Hematopoietic multipotent progenitor cell treated with erythropoietin and hydrocortisone succinate and interleukin-3 and kit ligand, for 6 days (in vitro differentiated cells): ENCODE data around the gene AMOTL1.

Source experiments
- DNase-seq: peaks from one replicate; pipeline ENCODE4 v3.0.0-alpha.2; 2015

AMOTL1 gene, protein sequence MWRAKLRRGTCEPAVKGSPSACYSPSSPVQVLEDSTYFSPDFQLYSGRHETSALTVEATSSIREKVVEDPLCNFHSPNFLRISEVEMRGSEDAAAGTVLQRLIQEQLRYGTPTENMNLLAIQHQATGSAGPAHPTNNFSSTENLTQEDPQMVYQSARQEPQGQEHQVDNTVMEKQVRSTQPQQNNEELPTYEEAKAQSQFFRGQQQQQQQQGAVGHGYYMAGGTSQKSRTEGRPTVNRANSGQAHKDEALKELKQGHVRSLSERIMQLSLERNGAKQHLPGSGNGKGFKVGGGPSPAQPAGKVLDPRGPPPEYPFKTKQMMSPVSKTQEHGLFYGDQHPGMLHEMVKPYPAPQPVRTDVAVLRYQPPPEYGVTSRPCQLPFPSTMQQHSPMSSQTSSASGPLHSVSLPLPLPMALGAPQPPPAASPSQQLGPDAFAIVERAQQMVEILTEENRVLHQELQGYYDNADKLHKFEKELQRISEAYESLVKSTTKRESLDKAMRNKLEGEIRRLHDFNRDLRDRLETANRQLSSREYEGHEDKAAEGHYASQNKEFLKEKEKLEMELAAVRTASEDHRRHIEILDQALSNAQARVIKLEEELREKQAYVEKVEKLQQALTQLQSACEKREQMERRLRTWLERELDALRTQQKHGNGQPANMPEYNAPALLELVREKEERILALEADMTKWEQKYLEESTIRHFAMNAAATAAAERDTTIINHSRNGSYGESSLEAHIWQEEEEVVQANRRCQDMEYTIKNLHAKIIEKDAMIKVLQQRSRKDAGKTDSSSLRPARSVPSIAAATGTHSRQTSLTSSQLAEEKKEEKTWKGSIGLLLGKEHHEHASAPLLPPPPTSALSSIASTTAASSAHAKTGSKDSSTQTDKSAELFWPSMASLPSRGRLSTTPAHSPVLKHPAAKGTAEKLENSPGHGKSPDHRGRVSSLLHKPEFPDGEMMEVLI

DNA sequence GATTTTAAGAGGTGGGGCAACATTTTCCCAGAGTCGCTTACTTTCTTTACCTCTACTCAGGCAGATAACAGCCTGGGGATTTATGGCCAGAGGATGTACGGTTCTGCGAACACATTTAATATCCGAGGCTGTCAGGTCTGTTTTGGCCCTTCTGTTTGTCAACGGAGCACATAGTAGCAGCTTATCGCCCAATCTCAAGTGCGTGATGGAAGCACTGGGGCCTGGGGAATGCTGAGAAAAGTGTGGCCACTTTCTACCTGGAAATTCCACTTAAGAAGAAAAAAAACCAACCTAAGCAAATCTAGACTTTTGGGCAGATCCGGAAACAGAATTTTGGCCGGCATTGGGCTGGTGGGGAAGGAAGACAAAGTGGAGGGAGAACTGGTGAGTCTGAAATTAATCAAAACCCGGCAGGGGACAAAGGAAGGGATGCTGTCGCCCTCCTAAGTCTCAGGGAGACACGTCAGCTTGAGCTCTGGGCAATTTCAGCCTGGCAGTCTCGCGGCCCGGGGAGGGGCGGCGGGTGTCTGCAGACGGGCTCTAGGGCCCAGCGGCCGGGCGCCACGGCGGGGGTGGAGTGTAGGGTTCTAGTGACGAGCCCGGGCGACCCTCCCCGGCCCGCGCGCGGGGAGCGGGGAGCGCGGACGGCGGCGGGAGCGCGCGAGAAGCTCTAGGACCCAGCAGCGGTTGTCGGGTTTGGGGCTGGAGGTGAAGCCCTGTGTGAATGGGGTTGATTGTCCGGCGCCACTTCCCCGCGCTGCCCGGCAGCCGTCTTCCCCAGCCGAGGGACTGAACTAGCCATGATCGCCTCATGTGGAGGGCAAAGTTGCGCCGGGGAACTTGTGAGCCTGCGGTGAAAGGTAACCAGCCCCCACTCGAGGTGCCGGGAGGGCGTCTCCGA lies at the start of gene AMOTL1:
Gene AMOTL1, plus strand, starts transcription at position 656 of the 901 bp plus-strand sequence. Its CDS starts 156 bp downstream, at position 812.
- DNase-seq: peak; percentile 91

DNA sequence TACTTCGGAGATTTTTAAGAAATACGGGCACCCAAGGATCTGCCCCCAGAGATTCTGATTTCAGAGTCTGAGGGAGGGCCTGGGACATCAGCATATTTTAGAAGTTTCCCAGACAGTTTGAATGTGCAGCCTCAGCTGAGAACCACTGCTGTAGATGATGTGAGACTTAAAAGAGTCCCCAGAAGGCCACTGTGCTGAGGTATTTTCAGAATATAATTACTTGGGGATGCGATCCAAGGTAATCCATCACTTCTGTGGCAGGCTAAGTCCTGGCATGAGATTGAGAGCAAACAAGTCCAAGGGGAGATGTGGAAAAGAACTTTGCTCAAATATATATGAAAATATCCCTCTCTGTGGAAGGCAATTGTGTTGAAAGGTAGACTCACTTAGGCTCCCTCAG lies 48.3 kb upstream of the AMOTL1 start:
- DNase-seq: no peak

DNA sequence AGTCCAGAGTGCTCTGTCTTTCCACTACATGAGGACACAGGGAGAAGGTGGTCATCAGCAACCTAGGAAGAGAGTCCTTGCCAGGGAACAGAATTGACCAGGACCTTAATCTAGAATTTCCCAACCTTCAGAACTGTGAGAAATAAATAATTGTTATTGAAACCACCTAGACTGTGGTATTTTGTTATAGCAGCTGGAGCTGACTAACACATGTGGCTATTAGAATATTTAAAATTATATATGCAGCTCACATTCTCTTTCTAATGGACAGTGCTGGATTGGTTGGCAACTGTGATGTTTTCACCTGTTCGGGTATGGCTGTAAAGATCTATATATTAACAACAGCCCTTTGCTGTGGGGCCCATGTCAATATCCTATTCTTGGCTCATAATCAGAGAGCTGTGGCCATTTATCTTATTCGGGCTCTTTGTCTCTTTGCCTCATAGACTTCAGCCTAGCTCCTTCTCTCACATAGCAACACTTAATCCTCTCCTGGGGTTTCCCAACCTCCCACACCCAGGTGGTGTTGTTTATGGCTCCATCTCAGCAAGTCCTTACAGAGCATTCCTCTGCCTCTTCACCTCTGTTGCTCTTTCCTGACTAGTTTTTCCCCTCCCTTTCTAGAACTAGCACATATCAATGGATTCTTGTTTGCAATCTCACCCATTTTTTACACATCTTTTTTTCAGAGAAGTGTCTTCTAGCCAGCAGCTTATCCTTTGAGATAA lies 46.4 kb upstream of the AMOTL1 start:
- no peak for DNase-seq

DNA sequence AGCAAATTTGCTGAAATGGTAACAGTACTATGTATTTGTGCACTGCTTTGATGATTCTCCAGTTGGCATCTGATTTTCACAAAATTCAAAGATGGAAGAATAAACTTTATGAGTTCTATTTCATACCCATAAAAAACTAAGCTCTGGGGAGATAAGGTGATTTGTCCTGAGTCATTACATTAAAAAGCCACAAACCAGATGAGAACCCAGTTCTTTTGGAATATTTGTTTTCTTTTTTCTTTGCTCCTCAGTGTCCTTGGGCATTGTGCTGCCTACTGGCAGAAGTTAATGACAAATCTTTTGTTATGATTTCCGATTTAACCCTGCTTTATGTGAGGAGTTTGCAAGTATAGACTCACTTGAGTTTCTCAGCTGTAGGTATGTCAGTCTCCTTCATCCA lies 45.4 kb upstream of the AMOTL1 start:
- no peak for DNase-seq

DNA sequence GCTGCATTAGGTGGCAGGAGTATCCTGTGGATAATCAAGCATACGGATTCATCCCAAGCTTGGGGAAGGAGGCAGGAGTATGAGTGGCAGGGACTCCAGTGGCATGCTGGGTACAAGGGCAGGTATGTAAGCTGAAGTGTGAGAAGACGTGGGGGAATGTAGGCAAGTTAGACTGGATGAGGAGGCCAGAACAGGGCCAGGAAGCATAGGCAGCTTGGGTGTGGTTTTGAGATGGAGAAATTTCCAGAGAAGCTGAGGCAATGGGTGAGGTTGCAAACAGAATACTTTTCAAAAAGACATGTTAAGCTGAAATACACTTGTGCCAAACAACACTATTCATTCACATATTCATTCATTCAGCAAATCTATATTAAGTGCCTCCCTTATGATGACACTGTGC lies 43.1 kb upstream of the AMOTL1 start:
- no peak for DNase-seq

DNA sequence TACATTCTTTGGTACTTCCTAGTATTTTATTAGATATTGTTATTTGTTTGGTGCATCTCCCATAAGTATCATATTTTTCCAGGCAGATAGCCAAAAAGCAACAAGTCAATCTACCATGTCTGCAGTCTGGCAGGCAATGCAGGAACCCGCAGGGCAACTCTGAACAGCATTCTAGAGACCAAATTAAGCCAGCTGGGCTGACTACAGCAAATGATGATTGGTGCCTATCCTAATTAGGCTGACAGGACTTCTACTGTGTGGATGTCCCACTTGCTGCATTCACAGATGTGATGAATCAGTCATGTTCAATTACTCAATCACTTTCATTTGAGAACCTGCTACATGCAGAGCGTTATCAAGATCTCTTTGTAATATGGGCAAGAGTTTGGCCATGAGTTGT lies 40.3 kb upstream of the AMOTL1 start:
- DNase-seq: no peak

DNA sequence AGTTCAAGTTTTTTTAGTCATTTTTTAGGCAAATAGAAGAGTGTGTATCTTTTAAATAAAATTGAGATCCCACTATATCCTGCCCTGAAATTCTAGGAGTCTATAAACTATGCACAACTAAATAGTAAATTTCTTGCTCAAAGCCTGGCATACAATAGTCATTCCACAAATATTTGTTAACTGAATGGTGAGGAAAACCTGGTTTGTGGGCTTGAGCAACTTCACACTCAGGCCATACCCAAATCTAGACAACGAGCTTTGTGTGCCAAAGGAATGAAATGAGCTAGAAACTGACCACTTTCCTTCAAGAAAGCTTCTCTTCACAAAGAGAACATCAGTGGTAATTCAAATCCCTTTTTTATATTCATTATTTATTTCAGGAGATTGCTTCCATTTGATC lies 39.6 kb upstream of the AMOTL1 start:
- DNase-seq: no peak

DNA sequence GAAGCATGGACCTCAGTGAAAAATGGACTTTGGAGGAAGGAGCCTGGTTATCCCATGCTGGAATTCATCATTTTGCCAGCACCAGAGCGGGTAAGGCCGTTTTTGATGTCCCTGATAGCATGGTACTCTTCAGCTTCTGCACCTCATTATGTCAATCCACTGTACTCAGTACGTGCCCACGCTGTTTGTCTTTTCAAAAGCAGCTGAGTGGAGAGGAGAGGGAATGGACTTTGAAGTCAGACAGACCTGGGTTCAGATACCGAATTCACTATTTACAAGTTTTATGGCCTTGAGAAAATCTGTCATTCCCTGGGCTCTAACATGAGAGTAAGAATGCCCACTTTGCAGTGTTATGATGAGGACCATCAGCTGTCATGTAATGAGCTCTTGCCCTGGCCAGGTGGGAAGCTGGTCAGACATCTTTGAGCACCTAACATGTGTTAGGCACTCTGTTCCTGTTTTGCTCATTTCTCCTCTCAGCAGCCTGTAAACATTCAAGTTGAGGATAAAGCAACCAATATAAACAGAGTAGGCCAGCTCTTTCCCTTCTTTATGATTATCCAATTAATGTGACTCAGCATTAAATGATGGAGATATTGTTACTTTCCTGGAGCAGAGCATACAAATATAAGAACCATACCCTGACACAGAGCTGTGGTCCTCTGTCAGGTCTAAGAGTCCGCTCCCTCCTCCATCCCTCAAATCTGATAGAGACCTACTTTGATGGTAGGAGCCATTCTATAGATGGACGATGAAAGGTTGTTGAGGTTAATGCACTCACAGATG lies 39.0 kb upstream of the AMOTL1 start:
- DNase-seq: no peak

DNA sequence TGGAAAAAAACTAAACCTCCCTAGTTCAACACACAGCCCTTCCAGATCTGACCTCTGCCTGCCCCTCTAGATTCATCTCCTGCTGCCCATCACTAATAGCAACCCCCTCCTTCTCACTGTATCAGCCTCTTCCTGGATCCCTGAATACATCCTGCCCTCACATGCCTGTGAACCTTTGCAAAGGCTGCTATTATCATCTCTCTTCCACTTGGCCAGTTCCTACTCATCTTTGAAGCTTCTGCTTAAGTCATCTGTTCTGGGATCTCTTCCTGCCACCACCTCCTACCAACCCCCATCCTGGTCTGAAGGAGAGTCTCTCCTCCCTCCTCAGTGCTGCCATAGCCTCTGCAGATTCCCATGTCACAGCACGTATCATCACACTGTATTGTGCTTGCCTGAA lies 38.0 kb upstream of the AMOTL1 start:
- no peak for DNase-seq

DNA sequence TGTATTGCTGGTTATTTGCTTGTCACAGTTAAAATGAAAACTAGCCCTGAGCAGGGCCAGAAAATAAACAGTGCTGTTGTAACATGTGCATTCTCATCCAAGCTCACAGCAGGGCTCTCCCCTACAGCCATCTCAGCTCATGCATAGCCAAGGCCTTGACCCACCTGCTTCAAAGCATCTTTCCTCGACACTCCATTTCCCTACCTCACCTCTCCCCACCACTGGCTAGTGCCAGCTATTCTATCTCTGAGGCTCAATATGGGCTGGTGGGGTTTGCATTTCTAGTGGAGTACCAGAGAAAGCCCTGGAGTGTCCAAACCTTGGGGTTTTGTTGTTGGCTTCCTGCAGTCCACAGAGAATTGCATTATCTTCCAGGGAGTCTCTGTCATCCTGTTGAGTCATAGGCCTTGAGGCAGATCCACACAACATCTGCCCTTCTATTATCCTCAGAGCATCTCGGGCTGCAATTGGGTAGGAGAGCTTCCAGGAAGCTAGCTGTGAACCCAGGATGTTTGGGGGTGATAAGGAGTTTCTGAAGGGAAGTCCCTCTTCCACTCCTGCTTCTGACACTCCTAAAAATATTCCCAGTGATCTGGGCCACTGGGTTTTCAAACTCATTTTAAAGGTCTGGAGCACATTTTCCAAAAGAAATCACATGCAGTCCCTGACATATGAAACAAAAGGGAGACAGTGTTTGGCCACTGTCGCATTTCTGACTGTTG lies 36.1 kb upstream of the AMOTL1 start:
- no peak for DNase-seq

DNA sequence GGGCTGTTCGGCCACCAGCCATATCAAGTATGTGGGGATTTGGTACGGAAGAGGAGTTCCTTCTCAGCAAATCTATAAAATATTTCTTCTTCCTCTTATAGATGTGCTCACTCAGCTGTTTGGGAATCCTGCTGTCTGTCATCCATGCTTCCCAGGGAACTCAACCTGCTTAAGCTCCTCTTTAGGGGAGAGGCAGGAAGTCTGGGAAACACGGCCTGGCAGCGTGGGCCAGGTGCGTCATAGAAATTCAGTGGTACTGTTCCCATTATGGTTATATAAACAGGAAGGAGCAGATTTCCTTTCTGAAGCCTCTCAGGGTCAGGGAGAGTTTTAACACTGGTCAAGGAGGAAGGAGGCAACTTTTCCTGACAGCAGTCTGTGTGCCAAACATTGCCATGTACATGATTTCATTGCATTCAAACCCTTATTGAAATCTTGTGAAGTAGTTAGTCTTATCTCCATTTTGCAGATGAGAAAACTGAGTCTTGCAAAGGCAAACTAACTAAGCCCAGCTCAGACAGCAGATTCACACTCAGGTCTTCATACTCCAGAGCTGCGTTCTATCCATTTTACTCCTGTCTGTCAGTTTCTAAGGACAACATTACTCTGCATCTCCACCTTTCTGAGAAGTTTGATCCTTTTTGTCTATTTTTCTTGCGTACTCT lies 35.4 kb upstream of the AMOTL1 start:
- DNase-seq: no peak

DNA sequence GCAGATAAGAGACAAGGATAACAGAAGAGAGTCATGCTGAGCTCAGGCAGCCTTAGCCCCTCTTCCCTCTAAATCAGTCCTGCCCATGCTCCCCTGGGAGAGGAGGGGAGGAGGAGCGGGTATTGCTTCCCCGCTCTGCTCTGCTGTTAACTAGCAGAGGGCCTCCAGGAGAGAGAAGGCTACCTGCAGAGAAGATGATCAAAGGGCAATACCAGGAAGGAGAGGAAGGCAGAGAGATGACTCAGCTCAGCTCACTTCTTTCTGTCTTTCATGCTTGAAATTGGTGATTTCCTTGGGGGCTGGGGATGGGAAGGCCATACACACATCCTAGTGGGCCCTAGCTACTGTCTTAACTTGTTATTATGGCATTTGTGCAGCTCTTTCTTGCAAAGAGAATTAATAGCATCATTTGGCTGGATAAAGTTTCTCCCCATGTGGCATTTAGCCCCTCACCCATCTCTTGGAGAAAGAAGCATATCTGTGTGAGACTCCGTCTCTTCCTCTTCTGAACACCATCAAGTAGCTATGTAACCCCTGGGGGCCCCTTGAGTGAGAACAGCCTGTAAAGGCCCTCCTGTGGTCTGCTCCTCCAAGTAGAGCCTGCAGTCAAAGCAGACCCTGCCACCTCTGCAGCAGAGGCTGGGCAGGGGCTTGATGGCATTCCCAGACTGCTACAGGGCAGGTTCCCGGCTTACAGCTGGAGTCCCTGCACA lies 33.4 kb upstream of the AMOTL1 start:
- DNase-seq: no peak

DNA sequence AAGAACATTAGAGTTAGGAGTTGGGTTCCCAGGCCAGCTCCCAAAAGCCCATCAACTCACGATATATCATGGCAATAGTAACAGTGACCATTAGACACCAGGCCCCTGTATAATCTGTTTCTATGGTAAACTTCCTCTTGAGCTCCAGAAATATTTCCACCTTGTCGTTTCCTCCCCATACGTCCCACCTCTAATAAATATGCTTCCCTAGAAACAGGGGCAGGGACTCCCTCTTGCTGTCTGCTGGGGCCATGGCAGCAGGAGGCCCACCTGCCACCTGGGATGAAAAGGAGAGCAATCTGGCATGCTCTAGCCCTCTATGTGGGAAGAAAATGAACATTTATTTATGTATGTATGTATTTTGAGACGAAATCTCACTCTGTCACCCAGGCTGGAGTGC lies 32.2 kb upstream of the AMOTL1 start:
- DNase-seq: no peak

DNA sequence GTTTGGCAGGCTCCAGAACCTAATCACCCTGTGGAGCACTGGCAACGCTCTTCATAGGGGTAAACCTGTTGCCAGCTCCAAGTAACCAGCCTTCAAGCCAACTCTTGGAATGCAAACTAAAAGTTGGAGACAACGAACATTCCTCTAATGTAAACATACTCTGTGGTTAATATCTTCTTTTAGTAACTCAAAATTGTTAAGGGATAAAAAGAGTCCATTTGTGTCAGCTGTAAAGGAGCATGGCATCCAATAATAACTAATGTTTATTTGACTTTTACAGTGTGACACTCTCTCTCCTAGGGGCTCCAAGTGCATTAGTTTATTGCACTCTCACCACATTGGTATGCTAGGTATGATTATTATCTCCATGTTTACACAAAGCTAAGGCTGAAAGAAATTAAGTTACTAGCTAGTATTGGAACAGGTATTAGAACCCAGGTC lies 31.0 kb upstream of the AMOTL1 start:
- DNase-seq: no peak

DNA sequence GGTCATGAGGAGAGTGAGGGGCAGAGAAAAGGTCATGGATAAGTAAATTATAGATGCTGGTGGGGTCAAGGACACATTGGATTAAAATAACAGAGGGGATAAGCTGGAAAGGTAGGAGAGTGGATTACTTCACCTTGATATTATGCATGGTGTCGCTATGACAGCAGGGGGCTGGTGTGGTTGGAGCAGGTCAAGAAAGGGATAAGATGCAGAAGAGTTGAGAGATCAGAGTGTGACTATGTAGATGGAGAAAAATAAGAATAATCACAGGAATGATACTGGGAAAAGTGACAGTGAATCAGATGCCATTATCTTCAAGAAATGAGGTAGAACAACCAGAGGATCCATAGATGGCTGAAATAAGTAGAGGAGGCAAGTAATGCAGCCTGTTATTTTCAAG lies 29.4 kb upstream of the AMOTL1 start:
- no peak for DNase-seq

DNA sequence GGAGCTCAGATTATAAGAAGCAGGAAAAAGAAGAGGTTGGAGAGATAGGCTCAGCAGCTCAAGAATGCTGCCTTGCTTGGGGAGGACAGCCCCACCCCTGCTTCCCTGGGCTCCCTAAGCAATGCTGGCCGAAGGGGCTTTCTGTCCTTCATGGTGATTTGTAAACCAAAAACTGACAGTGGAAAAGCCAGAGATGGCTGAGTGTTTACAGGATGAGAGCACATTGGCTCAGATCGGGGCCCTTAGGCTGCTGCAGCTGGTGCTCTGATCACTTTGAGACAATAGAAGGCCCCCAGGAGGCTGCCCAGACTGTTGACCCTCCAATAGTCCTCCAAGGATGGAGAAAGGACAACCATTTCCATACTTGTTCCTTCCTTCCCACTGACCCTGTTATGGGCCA lies 28.8 kb upstream of the AMOTL1 start:
- no peak for DNase-seq

DNA sequence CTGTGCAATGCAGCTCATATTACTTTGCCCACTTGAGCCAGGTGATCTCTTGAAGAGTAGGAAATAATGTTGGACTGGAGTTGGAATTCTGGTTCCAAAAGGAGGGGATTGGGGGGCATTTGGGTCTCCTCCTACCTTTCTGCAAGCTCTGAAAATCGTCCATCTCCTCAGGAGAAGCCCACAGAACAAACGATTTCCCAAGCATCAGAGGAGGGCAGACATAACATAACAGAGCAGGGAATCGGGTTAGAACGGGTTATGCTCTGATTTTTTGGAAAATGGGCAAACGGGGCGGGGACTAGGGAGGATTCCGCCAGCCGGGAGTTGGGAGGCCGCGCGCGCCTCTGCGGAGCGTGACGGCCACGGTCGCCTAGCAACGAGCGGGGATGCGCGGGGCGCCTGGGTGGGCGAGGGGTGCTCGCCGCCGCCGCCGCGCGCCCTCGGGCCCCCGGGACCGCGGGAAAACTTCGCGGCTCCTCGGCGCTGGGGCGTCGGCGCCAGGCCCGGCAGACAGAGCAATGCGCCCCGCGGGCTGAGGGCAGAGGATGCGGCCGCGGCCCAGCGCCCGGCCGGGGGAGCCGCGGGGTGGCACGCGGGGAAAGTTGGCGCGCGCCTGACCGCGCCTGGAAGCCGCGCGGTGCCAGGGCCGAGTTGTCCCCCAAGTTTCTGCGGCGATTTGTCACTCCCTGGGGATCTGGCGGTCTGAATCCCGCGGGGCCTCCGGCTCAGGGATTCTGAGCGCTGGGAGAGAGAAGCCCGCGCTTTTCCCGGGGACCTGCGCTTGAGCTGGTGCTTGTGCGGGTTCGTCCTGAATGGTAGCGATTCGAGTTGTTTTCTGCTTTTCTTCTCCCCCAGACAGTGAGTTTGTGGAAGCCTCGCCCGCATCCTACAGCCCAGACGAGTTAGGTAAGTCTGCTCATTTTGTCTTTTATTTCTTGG lies 27.8 kb upstream of the AMOTL1 start:
- peak; percentile 19 for DNase-seq

DNA sequence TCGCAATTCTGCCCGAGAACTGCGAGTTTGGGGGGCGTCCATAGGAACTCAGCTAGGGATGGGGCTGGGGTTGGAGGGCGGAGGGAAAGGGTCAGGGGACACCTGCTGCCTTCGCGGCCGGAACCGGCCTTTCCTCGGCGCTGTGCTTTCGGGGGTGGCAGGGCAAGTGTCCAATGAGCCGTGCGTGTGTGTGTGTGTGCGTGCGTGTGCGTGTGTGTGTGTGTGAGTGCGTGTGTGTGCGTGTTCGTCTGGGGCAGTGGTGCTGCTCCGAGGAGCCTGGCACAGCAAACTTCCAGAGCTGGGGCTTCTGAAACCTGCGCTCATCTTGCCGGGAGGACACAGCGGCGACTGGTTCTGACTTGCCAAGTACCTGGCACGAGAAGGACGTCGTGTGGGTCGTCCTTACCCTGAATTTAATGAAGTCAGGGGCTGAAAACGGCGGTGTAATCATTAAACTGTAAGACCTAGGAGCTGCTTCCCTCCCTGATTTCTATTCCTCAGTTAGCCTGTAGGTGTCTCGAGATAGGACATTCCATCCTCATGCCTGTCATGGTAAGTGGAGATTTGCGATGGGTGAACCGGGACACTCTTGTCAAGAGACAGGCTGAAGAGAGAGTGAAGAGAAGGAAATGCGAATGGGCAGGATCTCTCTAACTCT lies 27.0 kb upstream of the AMOTL1 start:
- DNase-seq: peak; percentile 70
